ENCODE measurements around the gene KRT6A. TPM values are rescaled to one million over a fixed set of nuclear protein-coding genes. Genes with fewer than 3 reads are reported as not detected.

The KRT6A gene
- polyA plus RNA-seq, 2 of the 4 experiments (the other 2 are of a cell fraction): 0.04 to 0.14 TPM

DNA sequence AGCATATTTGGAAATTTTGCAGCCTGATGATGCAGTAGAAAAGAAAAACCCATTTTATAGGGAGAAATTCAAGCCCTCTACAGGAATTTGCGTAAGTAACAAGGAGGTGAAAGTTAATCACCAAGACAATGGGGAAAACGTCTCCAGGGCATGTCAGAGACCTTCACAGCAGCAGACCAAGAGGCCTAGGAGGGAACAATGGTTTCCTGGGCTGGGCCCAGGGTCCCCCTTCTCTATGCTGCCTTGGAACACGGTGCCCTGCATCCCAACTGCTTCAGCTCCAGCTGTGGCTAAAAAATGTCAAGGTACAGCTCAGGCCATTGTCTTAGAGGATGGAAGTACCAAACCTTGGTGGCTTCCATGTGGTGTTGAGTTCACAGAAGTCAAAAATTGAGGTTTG is 13.0 kb downstream of the KRT6A start:
- Histone ChIP-seq H3K4me2 (no peak overlapping the region), H3K4me1 (no peaks in the 10 kb centered on the region), H3K27ac (no peak overlapping the region), H3K4me3 (no peak overlapping the region), H3K9me3 (peaks cover 14% of the 10 kb centered on the region; the same call in 2 of the 3 replicates)
- ChIA-PET CTCF (interaction anchor here (0.9 kb wide), 1 partner anchor 84 kb away, joined by 3 read pairs; no protein-coding TSS in a partner anchor), POLR2A (no interaction called here)
- DNase-seq (ENCODE audit: low read depth in 1 of 2, low spot score in 1 of 2): no peak
- TF ChIP-seq, protein P1, sequence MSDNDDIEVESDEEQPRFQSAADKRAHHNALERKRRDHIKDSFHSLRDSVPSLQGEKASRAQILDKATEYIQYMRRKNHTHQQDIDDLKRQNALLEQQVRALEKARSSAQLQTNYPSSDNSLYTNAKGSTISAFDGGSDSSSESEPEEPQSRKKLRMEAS (IDR thresholded peaks at IDR 0.05): no peak
- TF ChIP-seq, protein P2, sequence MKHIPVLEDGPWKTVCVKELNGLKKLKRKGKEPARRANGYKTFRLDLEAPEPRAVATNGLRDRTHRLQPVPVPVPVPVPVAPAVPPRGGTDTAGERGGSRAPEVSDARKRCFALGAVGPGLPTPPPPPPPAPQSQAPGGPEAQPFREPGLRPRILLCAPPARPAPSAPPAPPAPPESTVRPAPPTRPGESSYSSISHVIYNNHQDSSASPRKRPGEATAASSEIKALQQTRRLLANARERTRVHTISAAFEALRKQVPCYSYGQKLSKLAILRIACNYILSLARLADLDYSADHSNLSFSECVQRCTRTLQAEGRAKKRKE (CRISPR knock-in tag; IDR thresholded peaks at IDR 0.05; ENCODE audit: low read depth): no peak
- no peak for TF ChIP-seq FOSL2 (IDR thresholded peaks at IDR 0.05)
- TF ChIP-seq FOSL2 (CRISPR knock-in tag; IDR thresholded peaks at IDR 0.05): no peak
- no peak for TF ChIP-seq NFE2L2 (conservative IDR thresholded peaks at IDR 0.05; ENCODE audit: low read length)
- FAIRE-seq: no peak
- ATAC-seq: no peak
- 44% methylated on average over 3 of the region's 3 CpGs for WGBS (ENCODE audit: missing lambda C conversion rate)

DNA sequence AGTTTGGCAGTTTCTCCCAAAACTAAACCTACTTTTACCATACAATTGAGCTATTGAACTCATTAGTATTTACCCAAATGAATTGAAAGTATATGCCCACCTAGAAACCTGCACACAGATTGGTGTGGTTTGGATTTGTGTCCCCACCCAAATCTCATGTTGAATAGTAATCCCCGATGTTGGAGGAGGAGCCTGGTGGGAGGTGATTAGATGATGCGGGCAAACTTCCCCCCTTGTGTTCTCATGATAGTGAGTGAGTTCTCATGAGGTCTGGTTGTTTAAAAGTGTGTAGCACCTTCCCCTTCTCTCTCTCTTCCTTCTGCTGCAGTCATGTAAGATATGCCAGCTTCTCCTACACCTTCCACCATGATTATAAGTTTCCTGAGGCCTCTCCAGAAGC is 15.4 kb downstream of the KRT6A start:
- DNase-seq (ENCODE audit: low read depth in 1 of 2, low spot score in 1 of 2) (no peak), FAIRE-seq (no peak), ATAC-seq (no peak)
- TF ChIP-seq POLR2AphosphoS2 (conservative IDR thresholded peaks at IDR 0.05; ENCODE audit: low read length) (no peak), HOXB13 (CRISPR knock-in tag; IDR thresholded peaks at IDR 0.05; ENCODE audit: low read depth) (no peak)
- H3K4me1 ChIP-seq: no peaks in the 10 kb centered on the region
- ChIA-PET CTCF (interaction anchor here (0.6 to 0.7 kb wide), 2 partner anchors 19 to 36 kb away, joined by 3 to 4 read pairs; no protein-coding TSS in a partner anchor), POLR2A (no interaction called here)
- WGBS (ENCODE audit: missing lambda C conversion rate): 30% methylated on average over 2 of the region's 2 CpGs
- H3K9me3 ChIP-seq: no peaks in the 10 kb centered on the region
- H3K27ac ChIP-seq: no peak overlapping the region
- no peak overlapping the region for H3K4me3 ChIP-seq
- no peak overlapping the region for H3K4me2 ChIP-seq

DNA sequence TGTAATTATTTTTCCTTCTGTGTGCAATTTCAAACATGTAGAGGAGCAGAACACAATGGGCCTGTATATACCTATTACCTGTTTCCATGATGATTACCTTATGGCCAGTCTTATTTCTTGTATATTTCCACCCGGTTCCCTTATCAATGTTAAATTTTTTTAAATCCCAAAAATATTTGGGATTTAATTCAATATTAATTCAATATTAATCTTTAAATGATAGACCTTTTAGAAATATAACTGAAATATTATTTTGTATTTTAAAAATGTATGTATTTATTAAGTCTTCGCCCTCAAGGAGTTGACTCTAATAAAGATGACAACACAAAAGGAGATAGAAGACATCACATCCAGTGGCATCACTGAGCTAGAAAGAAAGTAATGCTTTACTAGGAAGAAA is 18.8 kb downstream of the KRT6A start:
- no peaks in the 10 kb centered on the region for H3K4me1 ChIP-seq
- ATAC-seq: no peak
- no peak overlapping the region for H3K4me3 ChIP-seq
- CTCF ChIA-PET: no interaction called here
- H3K9me3 ChIP-seq: no peaks in the 10 kb centered on the region
- H3K4me2 ChIP-seq: no peak overlapping the region
- TF ChIP-seq ZNF302 (CRISPR knock-in tag; IDR thresholded peaks at IDR 0.05) (no peak), TP53 (CRISPR knock-in tag; IDR thresholded peaks at IDR 0.05) (no peak), POLR2A (IDR thresholded peaks at IDR 0.05; ENCODE audit: low read length) (no peak), GATA3 (IDR thresholded peaks at IDR 0.05; ENCODE audit: borderline replicate concordance) (no peak), RFX5 (IDR thresholded peaks at IDR 0.05) (no peak), ZFP36 (IDR thresholded peaks at IDR 0.05; ENCODE audit: borderline replicate concordance, partially characterized antibody) (no peak), HOXB13 (CRISPR knock-in tag; IDR thresholded peaks at IDR 0.05; ENCODE audit: low read depth) (no peak), RARB (CRISPR knock-in tag; IDR thresholded peaks at IDR 0.05) (no peak), MAFK (IDR thresholded peaks at IDR 0.05; ENCODE audit: partially characterized antibody) (no peak), PHF8 (IDR thresholded peaks at IDR 0.05; ENCODE audit: borderline replicate concordance, low read depth) (no peak), POLR2AphosphoS2 (conservative IDR thresholded peaks at IDR 0.05; ENCODE audit: low read length) (no peak)
- TF ChIP-seq, protein P3, sequence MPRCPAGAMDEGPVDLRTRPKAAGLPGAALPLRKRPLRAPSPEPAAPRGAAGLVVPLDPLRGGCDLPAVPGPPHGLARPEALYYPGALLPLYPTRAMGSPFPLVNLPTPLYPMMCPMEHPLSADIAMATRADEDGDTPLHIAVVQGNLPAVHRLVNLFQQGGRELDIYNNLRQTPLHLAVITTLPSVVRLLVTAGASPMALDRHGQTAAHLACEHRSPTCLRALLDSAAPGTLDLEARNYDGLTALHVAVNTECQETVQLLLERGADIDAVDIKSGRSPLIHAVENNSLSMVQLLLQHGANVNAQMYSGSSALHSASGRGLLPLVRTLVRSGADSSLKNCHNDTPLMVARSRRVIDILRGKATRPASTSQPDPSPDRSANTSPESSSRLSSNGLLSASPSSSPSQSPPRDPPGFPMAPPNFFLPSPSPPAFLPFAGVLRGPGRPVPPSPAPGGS (IDR thresholded peaks at IDR 0.05): no peak
- no peak for FAIRE-seq
- no peak for DNase-seq (ENCODE audit: low read depth in 1 of 2, low spot score in 1 of 2)
- POLR2A ChIA-PET: no interaction called here
- 79% methylated on average over 2 of the region's 2 CpGs for WGBS (ENCODE audit: missing lambda C conversion rate)
- H3K27ac ChIP-seq: no peak overlapping the region

DNA sequence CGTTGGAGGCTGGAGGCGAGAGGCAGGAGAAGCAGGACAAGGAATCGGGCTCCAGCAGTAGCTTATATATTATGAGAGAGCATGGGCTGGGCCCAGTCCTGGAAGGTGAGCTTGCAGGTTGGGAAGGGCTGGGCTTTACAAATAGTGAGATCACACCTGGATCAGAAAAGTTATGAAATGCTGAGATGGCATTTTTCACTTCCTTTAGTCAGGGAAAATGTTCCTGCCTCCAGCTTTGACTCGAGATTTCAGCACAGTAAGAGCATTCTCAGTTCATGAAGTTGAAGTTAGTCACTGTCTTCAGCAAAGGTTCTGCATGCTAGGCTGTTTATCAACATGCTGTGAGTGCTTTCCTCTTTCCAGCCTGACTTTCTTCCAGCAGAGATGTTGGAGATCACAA is 19.3 kb downstream of the KRT6A start, which contains the start of gene KRT6C:
TSS of gene KRT6C (minus strand) at position 38 of the 400 bp plus-strand sequence. CDS start 68 bp downstream, outside the sequence.
- POLR2A ChIA-PET: no interaction called here
- Histone ChIP-seq H3K4me2 (no peak within 1 kb of the TSS), H3K4me3 (no peak within 1 kb of the TSS), H3K9me3 (no peaks in the 10 kb centered on the region), H3K27ac (no peak within 1 kb of the TSS), H3K4me1 (no peaks in the 10 kb centered on the region)
- WGBS (ENCODE audit: missing lambda C conversion rate): 67% methylated on average over 4 of the region's 4 CpGs
- CTCF ChIA-PET: no interaction called here
- DNase-seq (ENCODE audit: low read depth in 1 of 2, low spot score in 1 of 2) (no peak), ATAC-seq (no peak), FAIRE-seq (no peak)
- TF ChIP-seq, protein P4, sequence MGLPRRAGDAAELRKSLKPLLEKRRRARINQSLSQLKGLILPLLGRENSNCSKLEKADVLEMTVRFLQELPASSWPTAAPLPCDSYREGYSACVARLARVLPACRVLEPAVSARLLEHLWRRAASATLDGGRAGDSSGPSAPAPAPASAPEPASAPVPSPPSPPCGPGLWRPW (IDR thresholded peaks at IDR 0.05): no peak
- peak; percentile 97 for TF ChIP-seq MAFK (IDR thresholded peaks at IDR 0.05; ENCODE audit: partially characterized antibody)
